ENCODE measurements around the gene FAM168B. TPM values are rescaled to one million over a fixed set of nuclear protein-coding genes. Genes with fewer than 3 reads are reported as not detected.

FAM168B gene
- total and polyA plus RNA-seq, 10 of the 15 experiments (the other 5 are each of a cell fraction or from before 2014, with no cell fraction given) = 3.5 to 77.3 (median 45.9) TPM

- BruUV-seq (replicated peaks) = no TSS peak
- no peak for ATAC-seq
- in situ Hi-C loops (cut with MboI) = no loop called here
- ChIA-PET CTCF (no interaction called here), POLR2A (no interaction called here), RAD21 (ENCODE audit: unreplicated experiment) (no interaction called here), SMC1A (ENCODE audit: uncharacterized antibody, unreplicated experiment) (no interaction called here)
- 88% methylated on average over 2 of the region's 2 CpGs for WGBS (ENCODE audit: insufficient coverage, insufficient replicate concordance, low lambda C conversion rate, missing lambda C conversion rate)
- Histone ChIP-seq H2AFZ (ENCODE audit: control insufficient read depth, low read depth, low read length) (no peak overlapping the region), H4K20me1 (ENCODE audit: control insufficient read depth, insufficient read depth) (no peaks in the 10 kb centered on the region), H3K4me1 (ENCODE audit: control insufficient read depth, insufficient read depth, low read length) (peaks cover 11% of the 10 kb centered on the region), H3K79me2 (ENCODE audit: control insufficient read depth, insufficient read depth, low read length) (no peaks in the 10 kb centered on the region), H3K4me3 (no peak overlapping the region), H3K9me3 (replicated peaks; ENCODE audit: control insufficient read depth, insufficient read depth, low read length) (no peaks in the 10 kb centered on the region; the same call in 2 of the 3 replicates), H3K27ac (ENCODE audit: control insufficient read depth, insufficient read depth) (no peak overlapping the region), H3K9ac (ENCODE audit: control insufficient read depth, insufficient read depth, low read length) (no peak overlapping the region), H3K27me3 (replicated peaks in 1 of 2; ENCODE audit: control insufficient read depth in 2 of 2, insufficient read depth in 2 of 2, low read length in 1 of 2) (no peaks in the 10 kb centered on the region), H3K36me3 (ENCODE audit: control insufficient read depth in 2 of 2, insufficient read depth in 2 of 2, low read length in 1 of 2) (peaks cover 13 to 40% of the 10 kb centered on the region in 2 experiments), H3K4me2 (ENCODE audit: control insufficient read depth, insufficient read depth) (no peak overlapping the region)
- TF ChIP-seq ATF2 (IDR thresholded peaks at IDR 0.05; ENCODE audit: low read length) (no peak), STAT1 (conservative IDR thresholded peaks at IDR 0.05) (no peak), GATAD2B (conservative IDR thresholded peaks at IDR 0.05; ENCODE audit: low read depth) (no peak), ZNF24 (IDR thresholded peaks at IDR 0.05) (no peak), HDGF (IDR thresholded peaks at IDR 0.05) (no peak), CTCF (IDR thresholded peaks at IDR 0.05 in 2 of 3, conservative IDR thresholded peaks at IDR 0.05 in 1 of 3; ENCODE audit: control insufficient read depth in 2 of 3, extremely low read depth in 1 of 3, insufficient read depth in 1 of 3, low read depth in 3 of 3, low read length in 3 of 3) (no peak), TCF12 (IDR thresholded peaks at IDR 0.05; ENCODE audit: low read depth, low read length) (no peak), SMAD5 (IDR thresholded peaks at IDR 0.05; ENCODE audit: low read depth) (no peak), ELK1 (IDR thresholded peaks at IDR 0.05; ENCODE audit: low read depth, low read length) (no peak), RB1 (IDR thresholded peaks at IDR 0.05; ENCODE audit: borderline replicate concordance) (no peak), CBX5 (IDR thresholded peaks at IDR 0.05; ENCODE audit: low read depth) (no peak), RBBP5 (conservative IDR thresholded peaks at IDR 0.05) (no peak), YBX1 (IDR thresholded peaks at IDR 0.05) (no peak), BCL3 (IDR thresholded peaks at IDR 0.05; ENCODE audit: borderline replicate concordance, insufficient read depth, low read depth, low read length, poor library complexity, severe bottlenecking) (no peak), MTA3 (IDR thresholded peaks at IDR 0.05; ENCODE audit: borderline replicate concordance, low read length) (no peak), HDAC6 (IDR thresholded peaks at IDR 0.05; ENCODE audit: unreplicated experiment) (no peak), BACH1 (IDR thresholded peaks at IDR 0.05; ENCODE audit: borderline replicate concordance) (no peak), SMC3 (IDR thresholded peaks at IDR 0.05; ENCODE audit: borderline replicate concordance, low read length) (no peak)
- no peak for FAIRE-seq
- intact Hi-C loops (cut with micrococcal nuclease; ENCODE audit: unreplicated experiment) = no loop called here
- no peak for DNase-seq (ENCODE audit: low read depth, low spot score)
These were observed 47.3 kb upstream of the FAM168B start for GRCh38 chr2:131140581-131140980.
